Ovary (tissue), 3 donors: ENCODE measurements around the gene TAPBP.

Experiments
- POLR2A ChIP-seq: fragments of 450-650 bp; IDR thresholded peaks from one replicate; pipeline ENCODE4 v1.6.1; 2017; ENCODE audit warnings: antibody characterized with exemption, mild to moderate bottlenecking, moderate library complexity
- TF ChIP-seq, protein P1 (sequence below), 3 donors: fragments of 450-650 bp in 2 of 3; fragments of 200-600 bp in 1 of 3; IDR thresholded peaks; one replicate each; pipeline versions ENCODE4 v1.5.1 to v1.8.0; 2016 to 2022; ENCODE audit warnings: antibody characterized with exemption in 3 of 3, mild to moderate bottlenecking in 1 of 3
- donor health status: DM: no; HTN: no; CAD: no.

DNA sequence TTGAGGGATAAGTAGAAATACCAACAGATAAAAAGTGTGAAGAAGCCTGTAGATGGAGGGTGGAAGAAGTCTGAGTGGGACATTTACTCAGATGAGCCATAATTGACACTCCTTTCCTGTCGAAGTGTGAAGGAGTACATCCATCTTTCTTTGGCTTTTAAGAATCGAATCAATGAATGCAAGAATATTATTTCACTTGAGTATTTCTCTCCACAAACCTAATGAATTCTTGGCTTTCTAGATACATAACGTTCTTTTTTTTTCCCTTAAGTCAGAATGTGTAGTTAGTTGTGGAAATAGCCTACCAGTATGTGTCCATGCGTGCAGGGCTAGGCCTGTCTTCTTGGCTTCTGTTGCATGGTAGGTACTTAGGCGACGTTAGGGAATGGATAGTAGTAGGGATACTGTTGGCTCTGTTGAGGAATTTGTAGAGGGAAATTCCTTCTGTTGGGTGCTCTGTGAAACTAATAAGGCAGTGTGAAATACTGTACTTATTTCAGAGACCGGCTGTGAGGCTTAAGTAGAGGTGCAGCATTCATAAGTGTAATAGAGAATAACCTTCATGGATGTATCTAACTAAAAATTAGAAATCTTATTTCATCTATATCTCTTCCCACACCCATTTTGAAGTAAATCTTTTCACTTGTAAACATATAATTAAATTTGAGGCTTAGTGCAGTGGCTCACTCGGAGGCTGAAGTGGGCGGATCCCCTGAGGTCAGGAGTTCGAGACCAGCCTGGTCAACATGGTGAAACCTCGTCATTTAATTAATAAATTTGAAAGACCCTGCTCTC is 40.6 kb downstream of the TAPBP start:
- no peak for TF ChIP-seq POLR2A
- TF ChIP-seq, protein P1, sequence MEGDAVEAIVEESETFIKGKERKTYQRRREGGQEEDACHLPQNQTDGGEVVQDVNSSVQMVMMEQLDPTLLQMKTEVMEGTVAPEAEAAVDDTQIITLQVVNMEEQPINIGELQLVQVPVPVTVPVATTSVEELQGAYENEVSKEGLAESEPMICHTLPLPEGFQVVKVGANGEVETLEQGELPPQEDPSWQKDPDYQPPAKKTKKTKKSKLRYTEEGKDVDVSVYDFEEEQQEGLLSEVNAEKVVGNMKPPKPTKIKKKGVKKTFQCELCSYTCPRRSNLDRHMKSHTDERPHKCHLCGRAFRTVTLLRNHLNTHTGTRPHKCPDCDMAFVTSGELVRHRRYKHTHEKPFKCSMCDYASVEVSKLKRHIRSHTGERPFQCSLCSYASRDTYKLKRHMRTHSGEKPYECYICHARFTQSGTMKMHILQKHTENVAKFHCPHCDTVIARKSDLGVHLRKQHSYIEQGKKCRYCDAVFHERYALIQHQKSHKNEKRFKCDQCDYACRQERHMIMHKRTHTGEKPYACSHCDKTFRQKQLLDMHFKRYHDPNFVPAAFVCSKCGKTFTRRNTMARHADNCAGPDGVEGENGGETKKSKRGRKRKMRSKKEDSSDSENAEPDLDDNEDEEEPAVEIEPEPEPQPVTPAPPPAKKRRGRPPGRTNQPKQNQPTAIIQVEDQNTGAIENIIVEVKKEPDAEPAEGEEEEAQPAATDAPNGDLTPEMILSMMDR (IDR thresholded peaks at IDR 0.05): no peak
